Sigmoid colon (tissue), 4 donors: Measurements from ENCODE around the gene WHRN.

ENCODE experiments used
- POLR2A ChIP-seq, 2 donors: fragments of 450-650 bp; IDR thresholded peaks; one replicate each; pipeline ENCODE4 v1.6.1; 2016; ENCODE audit warnings: antibody characterized with exemption in 2 of 2, mild to moderate bottlenecking in 2 of 2, moderate library complexity in 2 of 2
- POLR2AphosphoS5 ChIP-seq, 4 donors: sonication (generic); formaldehyde crosslinking; IDR thresholded peaks; one replicate each; pipeline ENCODE4 v1.6.1; 2017; ENCODE audit warnings: antibody characterized with exemption in 4 of 4

DNA sequence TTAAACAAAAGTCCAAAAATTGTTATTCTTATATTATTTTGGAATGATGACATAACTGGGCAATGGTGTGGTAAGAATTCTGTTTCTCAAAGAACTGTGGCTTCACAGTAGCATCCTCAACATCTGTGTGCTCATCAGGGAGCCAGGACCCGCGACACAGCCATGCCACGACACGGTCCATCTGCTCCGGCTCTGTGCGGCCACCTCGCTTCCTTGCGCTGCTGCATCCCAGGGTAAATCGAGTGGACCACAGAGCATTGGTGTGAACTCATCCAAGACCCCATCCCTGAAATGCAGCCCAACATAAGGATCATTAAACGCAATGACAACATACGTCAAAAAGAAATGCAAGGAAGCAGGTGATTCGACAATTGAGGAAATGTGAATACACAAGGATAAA is 15.3 kb downstream of the WHRN start:
- TF ChIP-seq POLR2AphosphoS5 (IDR thresholded peaks at IDR 0.05), result no peak
- TF ChIP-seq POLR2A (IDR thresholded peaks at IDR 0.05), result no peak
